Endothelial cell of umbilical vein (primary cell): ENCODE measurements around the gene GPR17. TPM values are rescaled to one million over a fixed set of nuclear protein-coding genes. Genes with fewer than 3 reads are reported as not detected.
A peak's percentile ranks its signal among the peaks of the same experiment; 100 is the strongest.

Experiments
- BruUV-seq: library from RNA; stranded (reverse); fragments of 400-500 nt; replicated peaks from 2 replicates; lab custom pipeline; 2021; lab: Mats Ljungman, UMichigan
- CTCF ChIA-PET: fragments of 300-600, 350-600 bp; sonication (Branson Sonifier 250); formaldehyde crosslinking; loops from one replicate; lab custom pipeline; 2021; ENCODE audit warnings: antibody characterized with exemption, inconsistent platforms; lab: Charles Lee
- POLR2A ChIA-PET: fragments of 300-600, 350-600 bp; sonication (Branson Sonifier 250); formaldehyde crosslinking; loops from one replicate; lab custom pipeline; 2021; ENCODE audit warnings: antibody characterized with exemption, inconsistent platforms; lab: Charles Lee
- DNase-seq: peaks from one replicate; pipeline ENCODE4 v3.0.0-alpha.2; 2011; ENCODE audit warnings: low read depth, low spot score
- FAIRE-seq: peaks from 2 replicates; lab custom pipeline; 2011; peaks lifted over from hg19 to GRCh38; lab: Jason Lieb, UNC
- H2AFZ ChIP-seq: 2 replicates; pipeline ENCODE4 v1.6.0; 2012; ENCODE audit warnings: low read depth, low read length, control low read depth, inconsistent platforms
- H3K27ac ChIP-seq: 2 replicates; pipeline ENCODE4 v1.5.1; 2011; ENCODE audit warnings: low read depth, mild to moderate bottlenecking, control low read depth, low read length, moderate library complexity; ENCODE audit not compliant: insufficient read depth
- H3K27me3 ChIP-seq, 2 experiments: 2 replicates each; pipeline versions ENCODE4 v1.6.0 to v1.6.1; 2011; ENCODE audit warnings: low read length in 2 of 2, mixed read lengths in 1 of 2; ENCODE audit not compliant: control insufficient read depth in 2 of 2, insufficient read depth in 2 of 2
- H3K36me3 ChIP-seq, 2 experiments: 2 replicates in 1 of 2; 3 replicates in 1 of 2; pipeline ENCODE4 v1.5.1; 2011; ENCODE audit warnings: low read length in 2 of 2, mild to moderate bottlenecking in 1 of 2, moderate library complexity in 1 of 2; ENCODE audit not compliant: control insufficient read depth in 2 of 2, insufficient read depth in 2 of 2; ENCODE audit errors: extremely low read depth in 1 of 2
- H3K4me1 ChIP-seq: 3 replicates; pipeline ENCODE4 v1.5.1; 2011; ENCODE audit warnings: mild to moderate bottlenecking, low read length; ENCODE audit not compliant: control insufficient read depth, insufficient read depth; ENCODE audit errors: extremely low read depth
- H3K4me2 ChIP-seq: 2 replicates; pipeline ENCODE4 v1.6.1; 2011; ENCODE audit warnings: low read length, control low read depth, mixed read lengths; ENCODE audit not compliant: insufficient read depth
- H3K4me3 ChIP-seq, 3 experiments: fragments of 200-600 bp in 1 of 3; sonication (generic), shearing (Covaris generic) in 1 of 3; replicated peaks in 1 of 3; 2 replicates each; pipeline ENCODE4 v1.5.1; 2011 to 2016; ENCODE audit warnings: control low read depth in 3 of 3, low read length in 3 of 3, mild to moderate bottlenecking in 2 of 3, inconsistent platforms in 1 of 3, low read depth in 1 of 3, moderate library complexity in 1 of 3; ENCODE audit not compliant: insufficient read depth in 1 of 3
- H3K79me2 ChIP-seq: 2 replicates; pipeline ENCODE4 v1.6.0; 2012; ENCODE audit warnings: low read length, inconsistent platforms; ENCODE audit not compliant: control insufficient read depth, insufficient read depth
- H3K9ac ChIP-seq: replicated peaks from 2 replicates; pipeline ENCODE3; 2011; ENCODE audit warnings: low read length, control low read depth; ENCODE audit not compliant: insufficient read depth; ENCODE audit errors: extremely low read depth
- H3K9me1 ChIP-seq: replicated peaks from 3 replicates; pipeline ENCODE4 v1.6.0; 2011; ENCODE audit warnings: mild to moderate bottlenecking, low read length; ENCODE audit not compliant: control insufficient read depth, insufficient read depth; ENCODE audit errors: extremely low read depth
- H3K9me3 ChIP-seq: replicated peaks from 2 replicates; pipeline ENCODE4 v1.5.1; 2012; ENCODE audit warnings: low read length, inconsistent platforms; ENCODE audit not compliant: control insufficient read depth, insufficient read depth
- H4K20me1 ChIP-seq: replicated peaks from 2 replicates; pipeline ENCODE3; 2011; ENCODE audit warnings: mild to moderate bottlenecking, low read length; ENCODE audit not compliant: control insufficient read depth, insufficient read depth; ENCODE audit errors: extremely low read depth
- CTCF ChIP-seq, 2 donors: IDR thresholded peaks; 1 replicate in 1 of 2; 2 replicates in 1 of 2; pipeline ENCODE4 v1.5.1; 2011; ENCODE audit warnings: low read length in 2 of 2, mild to moderate bottlenecking in 2 of 2, moderate library complexity in 2 of 2, control low read depth in 1 of 2, inconsistent platforms in 1 of 2, low read depth in 1 of 2; ENCODE audit not compliant: insufficient read depth in 1 of 2; ENCODE audit errors: extremely low read depth in 1 of 2
- JUN ChIP-seq: IDR thresholded peaks from 2 replicates; pipeline ENCODE4 v1.6.1; 2011; ENCODE audit warnings: borderline replicate concordance, low read depth; ENCODE audit not compliant: insufficient read length, insufficient read depth
- MAX ChIP-seq: IDR thresholded peaks from 2 replicates; pipeline ENCODE4 v1.6.1; 2011; ENCODE audit not compliant: insufficient read depth, insufficient read length
- MYC ChIP-seq: IDR thresholded peaks from one replicate; pipeline ENCODE4 v1.6.1; 2011; ENCODE audit warnings: mild to moderate bottlenecking, low read depth, low read length
- POLR2A ChIP-seq: IDR thresholded peaks from 2 replicates; pipeline ENCODE4 v1.6.1; 2012; ENCODE audit warnings: low read depth, mild to moderate bottlenecking, control low read depth, low read length
- dilution Hi-C: fragments of 300-500 bp; cut with MboI; formaldehyde crosslinking; loops from one replicate; pipeline ENCODE4 v1.15.0; 2019; ENCODE audit warnings: low sequenced_read_pairs; ENCODE audit not compliant: extremely low pct_ligation_motif_present
- intact Hi-C: fragments of 100-400 bp; cut with micrococcal nuclease; formaldehyde crosslinking; loops from one replicate; pipeline ENCODE4 v1.10.0; 2022
- polyA plus RNA-seq, 4 experiments: library from polyadenylated mRNA; depleted of rRNA in 3 of 4; stranded (reverse) in 3 of 4; unstranded in 1 of 4; fragments of >200 nt; gene quantifications; 2 replicates each; pipeline versions ENCODE4 v1.2.1 to v1.2.3, GENCODE V29; 2011 to 2012; ENCODE audit warnings: missing spikeins in 1 of 4
- total RNA-seq: library from RNA; stranded (reverse); gene quantifications from 2 replicates; pipeline ENCODE4 v1.2.3, GENCODE V29; 2021

The GPR17 gene
- total and polyA plus RNA-seq, 2 donors (not counting 3 experiments of a cell fraction or from before 2014, with no cell fraction given) = 0.10 TPM; not detected in 1

- TF ChIP-seq MAX (peak; percentile 31), CTCF (IDR thresholded peaks at IDR 0.05; ENCODE audit: extremely low read depth in 1 of 2, insufficient read depth in 1 of 2, low read depth in 1 of 2, low read length in 2 of 2) (peak; percentile 60 to 73), JUN (no peak), MYC (no peak), POLR2A (no peak)
- peak; percentile 66 for FAIRE-seq
- Histone ChIP-seq H3K27ac (no peak overlapping the region), H3K9ac (no peak overlapping the region), H3K27me3 (no peaks in the 10 kb centered on the region), H3K4me1 (peaks cover 8% of the 10 kb centered on the region), H4K20me1 (no peaks in the 10 kb centered on the region), H3K36me3 (no peaks in the 10 kb centered on the region), H2AFZ (peak overlapping the region; percentile 66), H3K9me1 (no peaks in the 10 kb centered on the region), H3K4me3 (peak overlapping the region in 2 of 3 experiments; percentile 21 to 22), H3K4me2 (peak overlapping the region; percentile 63), H3K9me3 (no peaks in the 10 kb centered on the region), H3K79me2 (no peaks in the 10 kb centered on the region)
- no TSS peak for BruUV-seq
- intact Hi-C loops = loop anchor here (1.0 kb wide), 1 partner anchor 104 kb away; no protein-coding TSS in a partner anchor
- ChIA-PET POLR2A (interaction anchor here (1.9 kb wide), 1 partner anchor 104 kb away, joined by 5 read pairs; no protein-coding TSS in a partner anchor), CTCF (interaction anchor here (0.6 to 4.2 kb wide), 31 partner anchors 8 to 372 kb away, joined by 3 to 162 read pairs (median 8); partner anchors contain the start of genes IWS1 and LIMS2)
- dilution Hi-C loops = no loop called here
- DNase-seq = peak; percentile 75
These were observed 49.8 kb downstream of the GPR17 start for GRCh38 chr2:127695491-127696472.
